PFSK-1 (cell line): ENCODE results near the gene STXBP5L.

Source experiments
- FOXP2 ChIP-seq: optimal IDR thresholded peaks from 2 replicates; pipeline ENCODE3; 2011; ENCODE audit warnings: borderline replicate concordance, control low read depth, inconsistent platforms; ENCODE audit not compliant: insufficient read depth; ENCODE audit errors: extremely low read length, extremely low read depth
- POLR2AphosphoS5 ChIP-seq: IDR thresholded peaks from 2 replicates; pipeline ENCODE4 v1.6.1; 2012; ENCODE audit warnings: low read depth, mild to moderate bottlenecking, control low read depth, low read length, moderate library complexity
- SIN3A ChIP-seq: IDR thresholded peaks from 2 replicates; pipeline ENCODE4 v1.6.1; 2012; ENCODE audit warnings: mild to moderate bottlenecking, low read length, moderate library complexity, borderline replicate concordance; ENCODE audit not compliant: insufficient read depth
- TAF1 ChIP-seq: IDR thresholded peaks from 2 replicates; pipeline ENCODE4 v1.6.1; 2012; ENCODE audit warnings: low read length, control low read depth, borderline replicate concordance; ENCODE audit not compliant: insufficient read depth
- TF ChIP-seq, protein P1 (sequence below), 2 experiments: IDR thresholded peaks; 2 replicates each; pipeline versions ENCODE4 v1.6.1 to v1.8.0; 2011 to 2012; ENCODE audit warnings: low read depth in 2 of 2, low read length in 2 of 2, control low read depth in 1 of 2, inconsistent platforms in 1 of 2, mild to moderate bottlenecking in 1 of 2, moderate library complexity in 1 of 2; ENCODE audit not compliant: insufficient read depth in 1 of 2

Gene STXBP5L

GRCh38 chr3:121228971-121229370 lies 321.0 kb downstream of the STXBP5L start:
- no peak for TF ChIP-seq TAF1
- no peak for TF ChIP-seq FOXP2
- TF ChIP-seq POLR2AphosphoS5 = no peak
- TF ChIP-seq, protein P1, sequence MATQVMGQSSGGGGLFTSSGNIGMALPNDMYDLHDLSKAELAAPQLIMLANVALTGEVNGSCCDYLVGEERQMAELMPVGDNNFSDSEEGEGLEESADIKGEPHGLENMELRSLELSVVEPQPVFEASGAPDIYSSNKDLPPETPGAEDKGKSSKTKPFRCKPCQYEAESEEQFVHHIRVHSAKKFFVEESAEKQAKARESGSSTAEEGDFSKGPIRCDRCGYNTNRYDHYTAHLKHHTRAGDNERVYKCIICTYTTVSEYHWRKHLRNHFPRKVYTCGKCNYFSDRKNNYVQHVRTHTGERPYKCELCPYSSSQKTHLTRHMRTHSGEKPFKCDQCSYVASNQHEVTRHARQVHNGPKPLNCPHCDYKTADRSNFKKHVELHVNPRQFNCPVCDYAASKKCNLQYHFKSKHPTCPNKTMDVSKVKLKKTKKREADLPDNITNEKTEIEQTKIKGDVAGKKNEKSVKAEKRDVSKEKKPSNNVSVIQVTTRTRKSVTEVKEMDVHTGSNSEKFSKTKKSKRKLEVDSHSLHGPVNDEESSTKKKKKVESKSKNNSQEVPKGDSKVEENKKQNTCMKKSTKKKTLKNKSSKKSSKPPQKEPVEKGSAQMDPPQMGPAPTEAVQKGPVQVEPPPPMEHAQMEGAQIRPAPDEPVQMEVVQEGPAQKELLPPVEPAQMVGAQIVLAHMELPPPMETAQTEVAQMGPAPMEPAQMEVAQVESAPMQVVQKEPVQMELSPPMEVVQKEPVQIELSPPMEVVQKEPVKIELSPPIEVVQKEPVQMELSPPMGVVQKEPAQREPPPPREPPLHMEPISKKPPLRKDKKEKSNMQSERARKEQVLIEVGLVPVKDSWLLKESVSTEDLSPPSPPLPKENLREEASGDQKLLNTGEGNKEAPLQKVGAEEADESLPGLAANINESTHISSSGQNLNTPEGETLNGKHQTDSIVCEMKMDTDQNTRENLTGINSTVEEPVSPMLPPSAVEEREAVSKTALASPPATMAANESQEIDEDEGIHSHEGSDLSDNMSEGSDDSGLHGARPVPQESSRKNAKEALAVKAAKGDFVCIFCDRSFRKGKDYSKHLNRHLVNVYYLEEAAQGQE (IDR thresholded peaks at IDR 0.05; ENCODE audit: insufficient read depth in 1 of 2, low read depth in 2 of 2, low read length in 2 of 2) = no peak

DNA sequence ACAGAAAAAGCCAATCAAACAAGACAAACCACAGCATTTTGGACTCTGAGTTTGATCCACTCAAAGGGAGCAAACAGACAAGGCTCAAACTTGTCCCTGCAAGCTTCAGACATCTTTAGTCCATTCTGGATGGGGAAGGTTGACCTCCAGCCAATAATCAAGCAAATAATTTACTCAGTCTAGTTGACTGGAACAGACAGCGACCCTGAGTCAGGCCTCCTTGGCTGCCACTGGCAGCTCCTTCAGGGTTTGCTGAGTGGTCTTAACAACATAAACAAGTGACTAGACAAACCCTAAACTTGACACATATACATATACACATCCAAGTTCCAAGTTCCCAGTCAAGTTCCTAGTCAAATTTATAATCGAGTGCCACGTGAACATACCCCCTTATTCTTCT lies 323.9 kb downstream of the STXBP5L start:
- TF ChIP-seq, protein P1 (IDR thresholded peaks at IDR 0.05; ENCODE audit: insufficient read depth in 1 of 2, low read depth in 2 of 2, low read length in 2 of 2) = no peak
- no peak for TF ChIP-seq SIN3A
- no peak for TF ChIP-seq TAF1
- no peak for TF ChIP-seq POLR2AphosphoS5
- TF ChIP-seq FOXP2 = no peak

DNA sequence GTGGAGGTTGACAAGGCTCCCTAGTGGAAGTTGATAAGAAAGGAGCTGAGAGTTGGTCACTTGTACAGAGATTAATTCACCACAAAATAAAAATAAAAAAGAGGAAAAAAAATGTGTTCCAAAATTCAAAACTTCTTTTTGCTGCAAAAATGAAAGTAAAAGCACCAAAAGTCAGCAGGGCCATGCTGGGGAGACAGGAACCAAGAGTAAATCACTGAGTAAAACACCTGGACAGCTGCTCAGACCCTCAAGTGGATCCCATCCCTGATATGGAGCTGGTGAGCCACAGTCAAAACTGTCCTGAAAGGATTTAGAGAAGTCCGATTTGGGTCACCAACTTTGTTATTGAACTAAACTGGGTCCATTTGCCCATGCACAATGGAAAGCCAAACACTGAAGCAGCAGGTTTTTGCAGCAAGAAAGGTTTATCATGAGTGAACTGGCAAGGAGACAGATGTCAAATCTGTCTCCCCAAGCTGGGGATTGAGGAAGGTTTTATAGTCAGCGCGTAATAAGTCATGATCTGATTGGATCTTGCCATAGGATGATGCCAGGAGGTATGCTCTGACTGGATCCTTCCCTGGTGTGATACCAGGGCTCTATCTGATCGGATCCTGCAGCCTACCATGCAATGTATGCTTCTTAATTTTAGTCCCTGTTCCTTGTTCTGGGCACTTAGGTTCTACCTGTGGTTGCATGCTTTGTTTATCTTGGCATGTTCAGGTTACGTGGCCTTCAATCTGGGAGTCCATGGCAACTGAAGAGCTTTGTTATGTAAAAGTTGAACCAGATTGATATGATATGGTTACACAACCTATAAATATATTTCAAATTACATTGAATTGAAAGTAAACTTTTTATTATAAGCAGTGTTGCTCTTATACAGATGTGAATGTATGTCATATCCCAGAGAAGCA lies 324.6 kb downstream of the STXBP5L start:
- TF ChIP-seq FOXP2 (no peak), SIN3A (no peak), TAF1 (no peak), POLR2AphosphoS5 (no peak)
- TF ChIP-seq, protein P1 (IDR thresholded peaks at IDR 0.05; ENCODE audit: insufficient read depth in 1 of 2, low read depth in 2 of 2, low read length in 2 of 2) = no peak

DNA sequence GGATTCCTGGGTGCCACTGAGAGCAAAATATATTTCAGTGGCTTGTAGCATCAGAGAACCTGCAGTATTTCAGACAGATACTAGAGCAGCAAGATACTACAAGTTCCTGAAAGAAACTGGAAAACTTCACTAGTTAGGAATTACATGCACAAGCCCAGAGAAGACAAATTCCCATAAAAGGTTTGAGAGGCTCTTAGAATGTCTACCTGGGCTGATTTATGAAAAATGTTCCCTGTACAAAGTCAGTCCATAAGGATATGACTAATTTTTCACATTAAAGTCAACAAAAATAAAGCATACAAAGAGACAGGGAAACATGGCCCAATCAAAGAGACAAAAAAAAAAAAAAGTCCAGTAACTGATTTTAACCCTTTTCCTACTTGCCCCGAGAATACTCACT lies 335.2 kb downstream of the STXBP5L start:
- TF ChIP-seq FOXP2 (no peak), SIN3A (no peak), TAF1 (no peak), POLR2AphosphoS5 (no peak)
- TF ChIP-seq, protein P1 (IDR thresholded peaks at IDR 0.05; ENCODE audit: insufficient read depth in 1 of 2, low read depth in 2 of 2, low read length in 2 of 2) = no peak
